GM20000 (cell line): Measurements from ENCODE around the gene FZD2.
A peak's percentile ranks its signal among the peaks of the same experiment; 100 is the strongest.
"Not testable (repeated sequence)": the region's sequence is repeated elsewhere in the genome, so short reads cannot be mapped to it uniquely, and the experiment has no call there.

Experiments used
- DNase-seq: peaks from one replicate; pipeline ENCODE4 v3.0.0; 2012; ENCODE audit warnings: low spot score
- TF ChIP-seq, protein P1 (sequence below): IDR thresholded peaks from 2 replicates; pipeline ENCODE4 v1.5.1; 2012; ENCODE audit warnings: mild to moderate bottlenecking, control low read depth; ENCODE audit errors: extremely low read depth, missing control alignments

The FZD2 gene

DNA sequence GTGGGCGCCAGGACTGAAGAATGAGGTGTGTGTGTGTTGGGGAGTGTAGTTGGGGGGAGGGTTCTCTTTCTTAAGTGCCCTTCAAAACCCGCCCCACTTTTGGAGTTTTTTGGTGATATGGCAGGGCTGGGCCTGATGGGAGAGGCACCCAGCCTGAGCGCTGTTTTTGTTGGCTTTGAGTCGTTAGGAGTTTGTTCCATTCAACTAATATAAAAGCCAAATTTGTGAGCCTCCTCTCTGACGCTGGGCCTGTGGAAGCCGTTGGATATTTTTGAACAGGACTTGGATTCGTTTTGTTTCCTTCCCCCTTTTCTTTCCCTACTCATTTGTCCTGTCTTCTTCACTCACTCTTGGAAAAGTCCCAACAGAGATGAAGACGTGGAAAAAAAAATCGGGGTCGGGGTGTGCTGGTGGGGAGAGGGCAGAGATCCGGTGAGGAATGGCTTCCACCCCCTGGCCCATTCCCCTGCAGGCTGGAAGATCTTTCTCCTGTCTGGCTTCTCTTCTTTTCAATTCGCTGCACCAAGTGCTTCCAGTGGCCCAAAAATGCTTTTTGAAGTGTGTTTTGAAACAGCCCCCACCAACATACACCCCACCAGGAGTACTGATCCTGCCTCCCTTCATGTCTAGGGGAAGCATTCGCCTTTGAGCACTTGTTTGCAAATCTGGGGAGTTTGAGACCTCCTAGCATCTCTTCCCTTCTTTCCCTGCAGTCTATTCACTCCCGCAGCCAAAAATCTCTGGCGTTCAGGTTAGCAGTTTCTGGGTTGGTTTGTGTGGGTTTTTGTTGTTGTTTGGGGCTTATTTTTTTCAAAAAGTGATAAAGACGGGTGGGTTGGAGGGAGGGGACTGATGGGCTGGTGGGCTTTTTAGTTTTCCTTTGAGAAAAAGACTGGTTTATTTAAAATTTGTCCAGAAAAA is 2.6 kb downstream of the FZD2 start:
- DNase-seq: no peak
- TF ChIP-seq, protein P1, sequence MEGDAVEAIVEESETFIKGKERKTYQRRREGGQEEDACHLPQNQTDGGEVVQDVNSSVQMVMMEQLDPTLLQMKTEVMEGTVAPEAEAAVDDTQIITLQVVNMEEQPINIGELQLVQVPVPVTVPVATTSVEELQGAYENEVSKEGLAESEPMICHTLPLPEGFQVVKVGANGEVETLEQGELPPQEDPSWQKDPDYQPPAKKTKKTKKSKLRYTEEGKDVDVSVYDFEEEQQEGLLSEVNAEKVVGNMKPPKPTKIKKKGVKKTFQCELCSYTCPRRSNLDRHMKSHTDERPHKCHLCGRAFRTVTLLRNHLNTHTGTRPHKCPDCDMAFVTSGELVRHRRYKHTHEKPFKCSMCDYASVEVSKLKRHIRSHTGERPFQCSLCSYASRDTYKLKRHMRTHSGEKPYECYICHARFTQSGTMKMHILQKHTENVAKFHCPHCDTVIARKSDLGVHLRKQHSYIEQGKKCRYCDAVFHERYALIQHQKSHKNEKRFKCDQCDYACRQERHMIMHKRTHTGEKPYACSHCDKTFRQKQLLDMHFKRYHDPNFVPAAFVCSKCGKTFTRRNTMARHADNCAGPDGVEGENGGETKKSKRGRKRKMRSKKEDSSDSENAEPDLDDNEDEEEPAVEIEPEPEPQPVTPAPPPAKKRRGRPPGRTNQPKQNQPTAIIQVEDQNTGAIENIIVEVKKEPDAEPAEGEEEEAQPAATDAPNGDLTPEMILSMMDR: no peak

DNA sequence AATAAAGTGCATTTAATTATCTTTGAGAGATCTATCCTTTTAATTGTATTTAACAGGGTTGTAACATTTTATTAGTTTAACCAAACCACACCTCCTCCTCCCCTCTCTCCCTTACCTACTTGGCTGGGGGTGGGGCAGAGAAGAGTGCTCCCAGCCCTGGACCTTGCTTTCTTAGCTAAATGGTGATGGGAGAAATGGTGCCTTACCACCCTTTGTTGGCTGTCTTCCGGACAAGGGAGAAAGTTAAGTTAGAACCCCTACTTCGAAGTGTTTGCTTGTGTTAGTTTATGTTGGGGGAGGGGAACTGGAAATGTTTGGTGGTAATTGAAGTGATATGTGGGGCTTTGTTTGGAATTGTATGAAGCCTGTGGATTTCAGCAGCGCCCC is 3.9 kb downstream of the FZD2 start:
- TF ChIP-seq, protein P1: no peak

DNA sequence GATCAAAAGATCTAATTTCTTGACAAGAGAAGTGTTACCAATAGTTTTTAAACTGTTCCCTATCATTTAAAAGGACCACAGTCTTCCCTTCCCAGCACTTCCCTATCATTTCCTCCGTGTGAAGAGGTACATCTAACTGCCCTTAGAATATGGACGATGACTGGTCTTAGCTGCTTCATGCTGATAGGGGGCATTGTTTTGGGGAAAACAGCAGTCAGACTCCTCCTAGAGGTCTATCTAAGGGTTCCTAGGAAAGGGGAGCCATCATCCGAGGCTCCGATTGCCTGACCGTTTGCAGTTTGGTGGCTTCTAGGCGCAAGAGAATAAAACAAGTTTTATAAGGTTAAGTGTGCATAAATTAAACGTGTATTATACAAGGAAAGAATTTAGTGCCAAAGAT is 7.1 kb downstream of the FZD2 start:
- TF ChIP-seq, protein P1: no peak
- DNase-seq: no peak

More for the DNA sequence above, 3.9 kb downstream of the FZD2 start:
- no peak for DNase-seq

DNA sequence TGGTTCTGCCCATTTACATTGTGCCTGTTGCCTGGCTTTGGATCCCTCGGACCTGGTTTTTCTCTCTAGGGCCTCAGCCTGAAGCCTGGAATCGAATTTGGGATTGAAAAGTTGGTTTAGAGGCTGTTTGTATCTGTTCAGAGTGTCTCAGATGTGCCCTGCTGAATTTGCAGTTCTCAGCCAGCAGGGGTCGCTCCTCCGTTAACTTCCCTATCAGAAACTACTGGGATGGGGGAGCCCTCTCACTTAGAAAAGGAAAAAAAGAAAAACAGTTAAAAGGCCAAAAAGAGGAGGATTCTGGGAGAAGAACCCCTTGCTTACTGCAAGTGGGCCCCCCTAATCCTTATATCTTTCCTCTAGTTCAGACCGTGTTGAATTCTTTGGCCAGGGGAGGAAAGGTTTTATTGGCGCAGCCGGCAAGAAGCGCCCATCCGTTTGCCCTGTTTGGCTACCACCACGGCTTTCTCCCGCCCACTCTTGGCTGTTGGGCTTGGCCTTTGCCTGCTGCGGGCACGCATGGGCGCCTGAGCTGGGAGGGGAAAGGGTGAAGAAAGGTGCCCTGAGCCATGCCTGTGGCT is 8.7 kb downstream of the FZD2 start:
- TF ChIP-seq, protein P1: no peak
- no peak for DNase-seq

DNA sequence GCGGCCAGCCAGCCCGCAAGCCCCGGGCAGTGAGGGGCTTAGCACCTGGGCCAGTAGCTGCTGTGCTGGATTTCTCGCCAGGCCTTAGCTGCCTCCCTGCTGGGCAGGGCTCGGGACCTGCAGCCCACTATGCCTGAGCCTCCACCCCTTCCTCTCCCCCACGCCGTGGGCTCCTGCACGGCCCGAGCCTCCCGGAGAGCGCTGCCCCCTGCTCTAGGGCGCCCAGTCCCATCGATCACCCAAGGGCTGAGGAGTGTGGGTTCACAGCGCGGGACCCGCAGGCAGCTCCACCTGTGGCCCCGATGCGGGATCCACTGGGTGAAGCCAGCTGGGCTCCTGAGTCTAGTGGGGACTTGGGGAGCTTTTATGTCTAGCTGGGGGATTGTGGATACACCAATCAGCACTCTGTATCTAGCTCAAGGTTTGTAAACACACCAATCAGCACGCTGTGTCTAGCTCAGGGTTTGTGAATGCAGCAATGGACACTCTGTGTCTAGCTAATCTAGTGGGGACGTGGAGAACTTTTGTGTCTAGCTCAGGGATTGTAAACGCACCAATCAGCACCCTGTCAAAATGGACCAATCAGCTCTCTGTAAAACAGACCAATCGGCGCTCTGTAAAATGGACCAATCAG is 11.1 kb downstream of the FZD2 start:
- DNase-seq: not testable (repeated sequence)

DNA sequence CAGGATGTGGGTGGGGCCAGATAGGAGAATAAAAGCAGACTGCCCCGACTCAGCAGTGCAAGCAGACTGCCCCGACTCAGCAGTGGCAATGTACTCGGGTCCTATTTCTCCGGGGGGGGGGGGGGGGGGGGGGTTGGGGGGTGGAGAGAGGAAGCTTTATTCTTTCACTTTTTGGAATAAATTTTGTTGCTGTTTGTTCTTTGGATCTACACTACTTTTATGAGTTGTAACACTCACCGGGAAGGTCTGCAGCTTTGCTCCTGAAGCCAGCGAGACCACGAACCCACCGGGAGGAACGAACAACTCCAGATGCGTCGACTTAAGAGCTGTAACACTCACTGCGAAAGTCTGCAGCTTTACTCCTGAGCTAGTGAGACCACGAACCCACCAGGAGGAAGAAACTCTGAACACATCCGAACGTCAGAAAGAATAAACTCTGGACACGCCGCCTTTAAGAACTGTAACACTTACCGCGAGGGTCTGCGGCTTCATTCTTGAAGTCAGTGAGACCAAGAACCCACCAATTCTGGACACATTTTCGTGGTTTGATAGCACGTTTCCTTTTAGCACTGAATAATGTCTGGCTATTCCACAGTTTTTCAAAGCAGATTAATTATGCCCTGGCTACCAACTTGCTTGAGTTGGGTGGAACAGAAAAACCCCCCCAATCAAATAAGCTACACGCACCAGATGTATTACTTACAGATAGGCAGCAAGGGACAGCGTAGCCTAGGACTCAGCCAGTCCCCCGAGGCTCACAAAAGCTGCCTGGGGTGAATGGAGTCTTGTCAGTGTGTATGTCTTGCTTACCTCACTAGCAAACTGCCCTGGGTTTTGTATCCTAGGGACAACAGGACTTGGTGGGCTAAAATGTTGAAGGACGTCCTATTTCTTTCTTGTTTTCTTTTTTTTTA is 11.9 kb downstream of the FZD2 start:
- TF ChIP-seq, protein P1: no peak
- peak; percentile 45 for DNase-seq

DNA sequence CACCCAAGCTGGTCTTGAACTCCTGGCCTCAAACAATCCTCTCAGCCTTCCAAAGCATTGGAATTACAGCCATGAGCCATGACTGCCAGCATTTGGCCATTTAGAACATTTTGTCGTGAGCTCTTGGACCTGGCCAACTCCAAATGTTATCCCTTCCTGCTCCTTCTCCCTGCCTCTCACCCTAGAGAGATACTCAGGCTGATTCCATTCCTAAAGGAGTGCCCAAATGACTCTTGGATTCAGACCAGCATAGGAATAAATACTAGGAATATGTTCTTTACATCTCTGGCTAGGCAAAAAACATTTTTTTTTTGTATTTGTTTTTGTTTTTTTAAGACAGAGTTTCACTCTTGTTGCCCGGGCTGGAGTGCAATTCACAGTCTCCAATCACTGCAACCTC is 15.5 kb downstream of the FZD2 start:
- TF ChIP-seq, protein P1: no peak
- no peak for DNase-seq
